A549 treated with AZD9567 at 1 μM for 4 hours (cell line): Measurements from ENCODE around the gene ODAD4. TPM values are rescaled to one million over a fixed set of nuclear protein-coding genes. Genes with fewer than 3 reads are reported as not detected.

Experiments used
- total RNA-seq: library from RNA; stranded (reverse); fragments of 200-300 nt; extraction: Qiagen RNA extraction; gene quantifications from 5 replicates; pipeline ENCODE4 v1.2.3, GENCODE V29; 2022; ENCODE audit not compliant: insufficient read depth

The ODAD4 gene, protein sequence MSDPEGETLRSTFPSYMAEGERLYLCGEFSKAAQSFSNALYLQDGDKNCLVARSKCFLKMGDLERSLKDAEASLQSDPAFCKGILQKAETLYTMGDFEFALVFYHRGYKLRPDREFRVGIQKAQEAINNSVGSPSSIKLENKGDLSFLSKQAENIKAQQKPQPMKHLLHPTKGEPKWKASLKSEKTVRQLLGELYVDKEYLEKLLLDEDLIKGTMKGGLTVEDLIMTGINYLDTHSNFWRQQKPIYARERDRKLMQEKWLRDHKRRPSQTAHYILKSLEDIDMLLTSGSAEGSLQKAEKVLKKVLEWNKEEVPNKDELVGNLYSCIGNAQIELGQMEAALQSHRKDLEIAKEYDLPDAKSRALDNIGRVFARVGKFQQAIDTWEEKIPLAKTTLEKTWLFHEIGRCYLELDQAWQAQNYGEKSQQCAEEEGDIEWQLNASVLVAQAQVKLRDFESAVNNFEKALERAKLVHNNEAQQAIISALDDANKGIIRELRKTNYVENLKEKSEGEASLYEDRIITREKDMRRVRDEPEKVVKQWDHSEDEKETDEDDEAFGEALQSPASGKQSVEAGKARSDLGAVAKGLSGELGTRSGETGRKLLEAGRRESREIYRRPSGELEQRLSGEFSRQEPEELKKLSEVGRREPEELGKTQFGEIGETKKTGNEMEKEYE
- total RNA-seq: 0.99 to 2.7 TPM (median 1.3 TPM) in 5 replicates

DNA sequence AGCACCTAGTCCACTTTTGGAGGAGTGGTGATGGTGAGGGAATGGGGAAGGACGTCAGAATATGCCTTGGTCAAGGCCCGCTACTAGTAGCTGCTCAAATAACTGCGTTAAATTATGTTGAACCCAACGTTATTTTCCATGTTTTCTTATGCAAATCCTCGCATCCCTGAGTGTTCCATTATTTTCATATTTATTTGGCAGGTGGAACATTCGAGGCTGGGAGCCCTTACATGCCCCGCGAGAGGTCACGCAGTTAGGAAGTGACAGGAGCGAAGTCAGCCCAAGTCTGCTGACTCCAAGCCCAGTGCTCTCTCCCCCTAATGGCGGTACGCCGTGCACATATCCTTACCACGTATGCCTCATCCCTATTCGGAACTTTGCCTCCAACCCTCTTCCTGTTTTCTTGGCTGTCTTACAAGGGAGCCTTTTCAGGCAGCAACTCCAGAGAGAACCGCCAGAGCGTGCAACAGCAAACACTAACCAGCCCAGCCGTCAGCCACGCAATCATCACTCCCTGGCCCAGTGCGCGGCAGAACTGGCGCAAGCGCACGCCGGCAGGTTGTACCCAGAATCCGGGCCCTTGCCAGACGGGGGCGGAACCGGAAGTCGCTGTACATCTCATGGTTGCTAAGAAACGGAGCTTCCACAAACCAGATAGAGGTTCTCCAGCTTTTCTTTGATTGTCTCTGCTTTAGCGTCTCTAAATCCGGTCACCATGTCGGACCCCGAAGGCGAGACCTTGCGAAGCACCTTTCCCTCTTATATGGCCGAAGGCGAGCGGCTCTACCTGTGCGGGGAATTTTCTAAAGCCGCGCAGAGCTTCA, at the start of gene ODAD4:
Gene ODAD4 (plus strand): TSS at position 609 of the 824 bp plus-strand sequence. CDS start 107 bp downstream, at position 716.

DNA sequence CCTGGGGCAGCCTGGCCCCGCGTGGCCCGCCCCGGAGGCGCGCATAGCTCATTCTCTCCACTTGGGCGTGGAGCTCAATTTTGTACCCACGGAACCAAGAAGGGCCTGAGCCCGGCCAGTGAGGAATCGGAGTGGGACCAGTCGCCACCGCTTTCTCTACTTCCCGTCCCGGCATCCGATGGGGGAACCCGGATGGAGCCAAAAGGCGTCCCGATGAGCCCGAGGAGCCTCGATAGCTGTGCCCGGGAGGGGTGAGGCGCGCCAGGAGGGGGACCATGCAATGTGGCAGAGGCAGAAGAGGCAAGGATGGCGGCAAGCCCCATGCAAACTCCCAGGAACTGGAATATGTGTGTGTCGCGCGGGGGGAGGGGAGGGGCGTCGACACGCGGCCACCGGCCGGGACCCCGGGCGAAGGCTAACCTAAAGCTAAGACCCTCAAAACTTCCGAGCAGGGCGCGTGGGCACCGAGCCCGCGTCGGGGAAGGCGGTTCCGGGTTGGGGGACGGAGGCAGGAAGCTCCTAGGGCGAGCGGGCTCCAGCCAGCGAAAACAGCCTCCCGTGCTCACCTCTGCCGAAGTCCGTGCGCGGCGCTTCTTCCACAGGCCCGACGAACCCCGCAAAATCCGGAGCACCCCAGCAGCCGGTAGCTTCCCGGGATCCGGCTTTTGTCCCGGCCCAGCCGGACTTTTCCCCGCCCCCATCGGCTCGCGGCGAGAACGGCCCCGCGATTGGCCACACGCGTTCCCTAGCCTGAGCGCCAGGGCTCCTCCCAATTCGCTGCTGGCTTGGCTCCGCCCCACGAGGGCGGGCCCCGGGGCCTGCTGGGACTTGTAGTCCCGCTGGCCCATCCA, 11.9 kb upstream of the ODAD4 start, which contains the start of gene ACLY:
Gene ACLY (minus strand): TSS at position 638 of the 851 bp plus-strand sequence. CDS start 5,078 bp downstream, outside the sequence.

DNA sequence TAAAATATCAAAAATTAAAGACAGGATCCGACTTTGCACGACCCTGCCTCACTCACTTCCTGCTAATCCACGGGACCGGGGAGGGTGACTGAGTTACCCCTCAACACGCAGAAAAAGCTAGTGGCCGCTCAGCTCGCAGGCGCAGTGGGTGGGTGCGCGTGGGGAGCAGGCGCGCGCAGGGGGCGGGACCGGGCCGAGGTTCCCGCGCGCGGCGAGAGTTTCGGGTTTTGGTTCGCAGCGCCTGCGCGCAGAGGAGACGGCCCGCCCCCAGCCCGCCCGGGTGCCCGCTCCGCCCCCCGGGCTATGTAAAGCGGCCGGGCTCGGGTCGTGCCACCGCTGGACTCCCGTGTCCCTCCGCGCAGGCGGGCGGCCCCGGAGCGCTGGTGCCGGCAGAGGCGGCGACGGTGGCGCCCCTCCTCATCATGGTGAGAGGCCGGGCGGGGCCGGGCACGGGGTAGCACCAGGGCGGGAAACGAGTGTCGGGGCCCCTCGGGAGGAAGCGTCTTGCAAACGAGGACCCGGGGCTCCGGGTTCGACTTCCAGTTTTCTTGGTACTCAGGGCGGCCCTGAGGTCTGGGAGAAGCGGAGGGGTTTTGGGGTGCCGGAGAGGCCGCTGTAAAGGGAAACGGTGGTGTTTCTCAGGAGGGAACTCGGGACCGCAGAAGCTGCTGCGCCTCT, 36.2 kb downstream of the ODAD4 start, which contains the start of gene CNP:
Gene CNP (plus strand): TSS at position 333 of the 678 bp plus-strand sequence. CDS start 90 bp downstream, at position 423.

Other genes with a start within 250 kb of the ODAD4 start
- 1,249 to 1,572 TPM (median 1,406 TPM) in 5 replicates for gene EIF1, start 241.7 kb upstream of the ODAD4 start, total RNA-seq
- gene GAST, start 218.3 kb upstream of the ODAD4 start, total RNA-seq: 0.23 TPM in 1 of 5 replicates, not detected in the others
- gene HAP1, start 196.0 kb upstream of the ODAD4 start, total RNA-seq: 1.6 to 10.1 TPM (median 2.0 TPM) in 5 replicates
- 92.8 to 115 TPM (median 106 TPM) in 5 replicates for gene JUP, start 143.9 kb upstream of the ODAD4 start, total RNA-seq
- gene P3H4, start 118.7 kb upstream of the ODAD4 start, total RNA-seq: 25.5 to 36.4 TPM (median 34.4 TPM) in 5 replicates
- gene FKBP10, start 117.6 kb upstream of the ODAD4 start, total RNA-seq: 91.9 to 106 TPM (median 105 TPM) in 5 replicates
- gene NT5C3B, start 94.4 kb upstream of the ODAD4 start, total RNA-seq: 97.2 to 149 TPM (median 112 TPM) in 5 replicates
- 0.07 to 0.15 TPM in 2 of 5 replicates, not detected in the others for gene KLHL10, start 92.8 kb upstream of the ODAD4 start, total RNA-seq
- gene KLHL11, start 65.2 kb upstream of the ODAD4 start, total RNA-seq: 2.8 to 3.2 TPM (median 2.8 TPM) in 5 replicates
- 243 to 288 TPM (median 264 TPM) in 5 replicates for gene ACLY, start 11.7 kb upstream of the ODAD4 start, total RNA-seq
- 67.3 to 81.4 TPM (median 70.7 TPM) in 5 replicates for gene CNP, start 36.2 kb downstream of the ODAD4 start, total RNA-seq
- gene DNAJC7, start 86.8 kb downstream of the ODAD4 start, total RNA-seq: 105 to 127 TPM (median 106 TPM) in 5 replicates
- gene NKIRAS2, start 89.5 kb downstream of the ODAD4 start, total RNA-seq: 33.6 to 48.8 TPM (median 46.7 TPM) in 5 replicates
- gene C17orf113, start 120.0 kb downstream of the ODAD4 start, total RNA-seq: 0.48 to 0.79 TPM (median 0.51 TPM) in 5 replicates
- 0.13 to 0.26 TPM (median 0.20 TPM) in 4 of 5 replicates, not detected in the other for gene ZNF385C, start 167.9 kb downstream of the ODAD4 start, total RNA-seq
- gene DHX58, start 182.1 kb downstream of the ODAD4 start, total RNA-seq: 0.30 to 0.42 TPM (median 0.38 TPM) in 4 of 5 replicates, not detected in the other
- gene KAT2A, start 190.8 kb downstream of the ODAD4 start, total RNA-seq: 28.0 to 49.2 TPM (median 46.5 TPM) in 5 replicates
- not detected in 5 replicates for gene HSPB9, start 192.2 kb downstream of the ODAD4 start, total RNA-seq
- 260 to 269 TPM (median 267 TPM) in 5 replicates for gene RAB5C, start 224.4 kb downstream of the ODAD4 start, total RNA-seq